PC-3 (cell line): ENCODE measurements around the gene SLC7A6. TPM values are rescaled to one million over a fixed set of nuclear protein-coding genes. Genes with fewer than 3 reads are reported as not detected.
A peak's percentile ranks its signal among the peaks of the same experiment; 100 is the strongest.

ENCODE experiments used
- ATAC-seq: fragments of 200-7000 bp; cut with Tn5 transposase; 2 replicates; pipeline ENCODE4 v1.9.1; 2020; ENCODE audit warnings: mild to moderate bottlenecking, moderate library complexity
- BruUV-seq: library from RNA; stranded (reverse); fragments of 400-500 nt; replicated peaks from 2 replicates; lab custom pipeline; 2021; lab: Mats Ljungman, UMichigan
- CTCF ChIA-PET: fragments of 300-600 bp; sonication (Branson Sonifier 250); formaldehyde crosslinking; loops from one replicate; lab custom pipeline; 2022; ENCODE audit warnings: antibody characterized with exemption; lab: Charles Lee
- POLR2A ChIA-PET: fragments of 300-600 bp; sonication (Branson Sonifier 250); formaldehyde crosslinking; loops from one replicate; lab custom pipeline; 2022; ENCODE audit warnings: antibody characterized with exemption; ENCODE audit not compliant: unreplicated experiment; lab: Charles Lee
- DNase-seq: peaks from one replicate; pipeline ENCODE4 v3.0.0-alpha.2; 2015
- H2AFZ ChIP-seq: fragments of 300-600 bp; sonication (generic); 2 replicates; pipeline ENCODE4 v1.6.0; 2016; ENCODE audit warnings: antibody characterized with exemption, low read length
- H3F3A ChIP-seq: fragments of 300-600 bp; sonication (generic); one replicate; pipeline ENCODE4 v1.6.0; 2017; ENCODE audit warnings: antibody characterized with exemption, low read length, control low read depth, mild to moderate bottlenecking; ENCODE audit not compliant: unreplicated experiment
- H3K27ac ChIP-seq: fragments of 300-600 bp; sonication (generic); 2 replicates; pipeline ENCODE4 v1.5.1; 2016; ENCODE audit warnings: mild to moderate bottlenecking, low read length
- H3K27me3 ChIP-seq: fragments of 300-600 bp; sonication (generic); 2 replicates; pipeline ENCODE4 v1.6.1; 2016; ENCODE audit warnings: low read length, mixed read lengths
- H3K36me3 ChIP-seq: fragments of 300-600 bp; sonication (generic); 2 replicates; pipeline ENCODE4 v1.6.1; 2016; ENCODE audit warnings: low read depth, mixed run types, low read length, mixed read lengths
- H3K4me1 ChIP-seq: fragments of 300-600 bp; sonication (generic); 2 replicates; pipeline ENCODE4 v1.5.1; 2016; ENCODE audit warnings: low read length; ENCODE audit not compliant: insufficient read depth
- H3K4me2 ChIP-seq: fragments of 300-600 bp; sonication (generic); 2 replicates; pipeline ENCODE4 v1.6.0; 2016; ENCODE audit warnings: low read length
- H3K4me3 ChIP-seq: fragments of 300-600 bp; sonication (generic); 2 replicates; pipeline ENCODE4 v1.5.1; 2016; ENCODE audit warnings: mild to moderate bottlenecking, low read length, mixed read lengths
- H3K79me2 ChIP-seq: fragments of 300-600 bp; sonication (generic); 2 replicates; pipeline ENCODE4 v1.6.1; 2017; ENCODE audit warnings: low read length, mixed read lengths
- H3K9ac ChIP-seq: fragments of 300-600 bp; sonication (generic); 2 replicates; pipeline ENCODE4 v1.6.0; 2016; ENCODE audit warnings: mild to moderate bottlenecking, low read length
- H3K9me2 ChIP-seq: fragments of 300-600 bp; sonication (generic); replicated peaks from 2 replicates; pipeline ENCODE4 v1.6.1; 2016; ENCODE audit warnings: mixed run types, low read length, mixed read lengths
- H3K9me3 ChIP-seq: fragments of 300-600 bp; sonication (generic); 2 replicates; pipeline ENCODE4 v1.6.1; 2016; ENCODE audit warnings: low read length, mixed read lengths
- H4K20me1 ChIP-seq: fragments of 300-600 bp; sonication (generic); 2 replicates; pipeline ENCODE4 v1.6.1; 2016; ENCODE audit warnings: low read length, mixed read lengths
- CTCF ChIP-seq: fragments of 300-600 bp; sonication (generic); conservative IDR thresholded peaks from 2 replicates; pipeline ENCODE4 v1.5.1; 2017; ENCODE audit warnings: antibody characterized with exemption, low read depth, mild to moderate bottlenecking, low read length
- EZH2 ChIP-seq: fragments of 300-600 bp; sonication (generic); IDR thresholded peaks from one replicate; pipeline ENCODE4 v1.6.1; 2017; ENCODE audit warnings: antibody characterized with exemption, mild to moderate bottlenecking, low read length; ENCODE audit not compliant: unreplicated experiment
- EZH2phosphoT487 ChIP-seq: fragments of 300-600 bp; sonication (generic); IDR thresholded peaks from 2 replicates; pipeline ENCODE4 v1.6.1; 2018; ENCODE audit warnings: mild to moderate bottlenecking, antibody characterized with exemption, low read length, borderline replicate concordance
- intact Hi-C: fragments of 100-400 bp; cut with micrococcal nuclease; formaldehyde crosslinking; loops from 2 replicates; pipeline ENCODE4 v1.9.0; 2023
- total RNA-seq: library from RNA; depleted of rRNA; stranded (reverse); fragments of >200 nt; gene quantifications from 2 replicates; pipeline ENCODE4 v1.2.3, GENCODE V29; 2014

SLC7A6 gene
- total RNA-seq, 1 experiment from 2014 or later, result 24.7 TPM

DNA sequence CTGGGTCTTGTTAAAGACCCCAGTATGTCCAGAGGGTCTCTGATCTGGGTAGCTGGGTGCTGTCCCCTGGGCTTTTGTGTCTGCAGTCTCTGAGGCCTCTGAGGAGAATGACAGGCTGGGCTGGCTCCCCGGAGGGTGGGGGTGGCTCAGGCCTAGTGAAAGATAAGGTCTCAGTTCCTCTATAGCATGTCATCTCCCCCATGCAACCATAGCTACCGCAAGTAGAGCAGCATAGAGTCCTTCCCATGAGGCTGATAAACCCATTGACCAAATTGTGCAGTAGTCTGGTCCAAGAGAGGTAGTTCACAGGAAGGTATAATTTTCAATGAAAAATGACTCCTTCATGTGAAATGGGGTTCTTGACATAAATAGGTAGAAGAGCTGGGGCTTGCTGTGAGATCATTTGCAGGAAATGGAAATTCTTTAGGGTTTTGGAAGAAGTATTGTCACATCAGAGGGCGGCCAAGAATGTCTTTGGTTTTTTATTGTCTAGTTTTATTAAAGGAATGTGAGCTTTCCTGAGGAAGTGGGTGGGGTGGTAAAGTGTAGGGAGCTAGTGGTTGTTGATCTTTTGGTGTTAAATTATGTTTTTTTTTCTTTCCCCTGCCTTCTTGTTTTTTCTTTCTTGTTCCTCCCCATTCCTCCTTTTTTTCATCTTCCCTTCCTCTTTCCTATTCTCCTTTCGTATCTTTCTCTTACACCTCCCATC is 25.4 kb downstream of the SLC7A6 start:
- Histone ChIP-seq H4K20me1 (no peaks in the 10 kb centered on the region), H3K9me2 (no peaks in the 10 kb centered on the region), H3K27ac (no peak overlapping the region), H3K9me3 (no peaks in the 10 kb centered on the region), H2AFZ (no peak overlapping the region), H3K4me1 (peaks cover 20% of the 10 kb centered on the region), H3K79me2 (peaks cover 14% of the 10 kb centered on the region; the same call in 1 of the 2 replicates), H3F3A (no peaks in the 10 kb centered on the region), H3K36me3 (peaks cover 17% of the 10 kb centered on the region; the same call in 1 of the 2 replicates), H3K9ac (no peak overlapping the region), H3K4me3 (no peak overlapping the region), H3K27me3 (no peaks in the 10 kb centered on the region), H3K4me2 (no peak overlapping the region)
- POLR2A ChIA-PET, result interaction anchor here (0.7 kb wide), 1 partner anchor 26 kb away, joined by 4 read pairs; no protein-coding TSS in a partner anchor
- no peak for DNase-seq
- TF ChIP-seq EZH2 (no peak), CTCF (no peak), EZH2phosphoT487 (no peak)
- peak; percentile 65 for ATAC-seq
- BruUV-seq, result no TSS peak
- intact Hi-C loops, result no loop called here
- CTCF ChIA-PET, result interaction anchor here (0.5 kb wide), 1 partner anchor 27 kb away, joined by 4 read pairs; no protein-coding TSS in a partner anchor

DNA sequence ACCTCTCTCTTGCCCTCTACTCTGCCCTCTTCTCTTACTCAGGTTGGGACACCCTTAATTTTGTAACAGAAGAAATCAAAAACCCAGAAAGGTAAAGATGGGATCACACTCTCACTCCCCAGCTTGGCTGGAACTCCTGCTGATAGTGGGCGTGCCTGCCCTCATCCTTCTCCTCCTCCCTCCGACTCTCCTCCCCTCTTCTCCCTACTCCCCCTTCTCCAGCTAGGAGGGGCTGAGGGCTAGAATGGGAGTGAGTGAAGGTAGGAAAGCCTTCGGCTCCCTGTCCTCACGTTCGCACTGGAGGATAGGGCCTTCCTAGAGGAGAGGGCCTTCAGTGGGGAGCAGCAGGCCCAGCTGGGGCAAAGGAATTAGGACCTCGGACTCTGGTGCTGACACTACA is 26.1 kb downstream of the SLC7A6 start:
- DNase-seq (no peak), ATAC-seq (no peak)
- Histone ChIP-seq H4K20me1 (no peaks in the 10 kb centered on the region), H3K27me3 (no peaks in the 10 kb centered on the region), H3K9me2 (no peaks in the 10 kb centered on the region), H3K27ac (no peak overlapping the region), H3F3A (no peaks in the 10 kb centered on the region), H3K79me2 (0 out of 2 replicates have a peak, but pooled peaks cover 11% of the 10 kb centered on the region), H3K9ac (no peak overlapping the region), H3K4me2 (no peak overlapping the region), H3K4me1 (peaks cover 20% of the 10 kb centered on the region), H2AFZ (no peak overlapping the region), H3K9me3 (no peaks in the 10 kb centered on the region), H3K4me3 (no peak overlapping the region), H3K36me3 (peaks cover 19% of the 10 kb centered on the region; the same call in 1 of the 2 replicates)
- BruUV-seq, result no TSS peak
- TF ChIP-seq EZH2 (no peak), EZH2phosphoT487 (no peak), CTCF (no peak)
- intact Hi-C loops, result no loop called here
- ChIA-PET POLR2A (no interaction called here), CTCF (no interaction called here)

DNA sequence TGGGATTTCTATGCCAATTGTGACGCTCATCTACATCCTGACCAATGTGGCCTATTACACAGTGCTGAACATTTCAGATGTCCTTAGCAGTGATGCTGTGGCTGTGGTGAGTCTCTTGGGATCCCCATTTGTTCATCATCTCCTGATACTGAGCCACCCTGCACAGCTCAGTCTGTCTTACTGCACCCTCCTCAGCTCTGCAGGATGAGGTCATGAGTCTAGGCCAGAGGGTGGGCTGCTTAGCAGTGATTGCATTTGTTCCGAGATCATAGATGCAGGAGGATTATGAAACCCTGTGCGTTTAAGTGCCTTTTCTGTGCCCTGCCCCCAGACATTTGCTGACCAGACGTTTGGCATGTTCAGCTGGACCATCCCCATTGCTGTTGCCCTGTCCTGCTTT is 26.9 kb downstream of the SLC7A6 start:
- H3K36me3 ChIP-seq, result peaks cover 22% of the 10 kb centered on the region; the same call in 1 of the 2 replicates
- ChIA-PET CTCF (interaction anchor here (0.6 kb wide), 1 partner anchor 116 kb away, joined by 5 read pairs; no protein-coding TSS in a partner anchor), POLR2A (interaction anchor here (0.6 kb wide), 1 partner anchor 447 kb away, joined by 4 read pairs; no protein-coding TSS in a partner anchor)
- no peak for ATAC-seq
- intact Hi-C loops, result no loop called here
- 0 out of 2 replicates have a peak, but pooled peaks cover 4% of the 10 kb centered on the region for H3K79me2 ChIP-seq
- peaks cover 20% of the 10 kb centered on the region for H3K4me1 ChIP-seq
- no peaks in the 10 kb centered on the region for H4K20me1 ChIP-seq
- no peak overlapping the region for H3K4me3 ChIP-seq
- no peaks in the 10 kb centered on the region for H3K27me3 ChIP-seq
- no peaks in the 10 kb centered on the region for H3K9me2 ChIP-seq
- no peaks in the 10 kb centered on the region for H3F3A ChIP-seq
- TF ChIP-seq EZH2phosphoT487, result no peak
- TF ChIP-seq CTCF, result no peak
- no peak for TF ChIP-seq EZH2
- no peak overlapping the region for H2AFZ ChIP-seq
- H3K9me3 ChIP-seq, result no peaks in the 10 kb centered on the region
- DNase-seq, result no peak
- no peak overlapping the region for H3K9ac ChIP-seq
- no peak overlapping the region for H3K27ac ChIP-seq
- H3K4me2 ChIP-seq, result no peak overlapping the region
- BruUV-seq, result no TSS peak
